H54 (cell line): ENCODE data around the gene SETDB2.
A peak's percentile ranks its signal among the peaks of the same experiment; 100 is the strongest.
"Not testable (repeated sequence)": the region's sequence is repeated elsewhere in the genome, so short reads cannot be mapped to it uniquely, and the experiment has no call there.

Experiments
- DNase-seq: peaks from one replicate; pipeline ENCODE4 v3.0.0; 2011; ENCODE audit warnings: low spot score, mixed read lengths; ENCODE audit not compliant: insufficient read length
- FAIRE-seq: peaks from 3 replicates; lab custom pipeline; 2011; peaks lifted over from hg19 to GRCh38; lab: Jason Lieb, UNC
- POLR2A ChIP-seq: IDR thresholded peaks from 2 replicates; pipeline ENCODE4 v1.6.1; 2011; ENCODE audit warnings: low read depth, mild to moderate bottlenecking, low read length

SETDB2 gene

DNA sequence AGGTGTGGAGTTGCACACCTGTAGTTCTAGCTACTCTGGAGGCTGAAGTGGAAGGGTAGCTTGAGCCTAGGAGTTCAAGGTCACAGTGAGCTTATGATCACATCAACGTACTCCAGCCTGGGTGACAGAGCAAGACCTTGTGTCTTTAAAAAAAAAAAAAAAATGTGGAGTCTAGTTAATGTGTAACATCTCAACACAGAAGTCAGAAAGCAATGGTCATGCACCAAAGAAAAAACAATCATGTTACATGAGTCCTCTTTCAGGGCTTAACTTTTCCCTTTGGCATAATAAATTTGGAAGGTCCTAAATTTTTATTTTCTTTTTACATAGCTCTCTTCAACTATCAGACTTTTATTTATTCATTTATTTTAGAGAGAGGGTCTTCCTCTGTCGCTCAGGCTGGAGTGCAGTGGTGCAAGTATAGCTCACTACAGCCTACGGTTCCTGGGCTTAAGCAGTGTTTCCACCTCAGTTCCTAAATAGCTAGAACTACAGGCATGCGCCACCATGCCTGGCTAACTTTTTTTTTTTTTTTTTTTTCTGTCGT is 22.3 kb downstream of the SETDB2 start:
- TF ChIP-seq POLR2A = no peak
- DNase-seq (no peak), FAIRE-seq (no peak)

DNA sequence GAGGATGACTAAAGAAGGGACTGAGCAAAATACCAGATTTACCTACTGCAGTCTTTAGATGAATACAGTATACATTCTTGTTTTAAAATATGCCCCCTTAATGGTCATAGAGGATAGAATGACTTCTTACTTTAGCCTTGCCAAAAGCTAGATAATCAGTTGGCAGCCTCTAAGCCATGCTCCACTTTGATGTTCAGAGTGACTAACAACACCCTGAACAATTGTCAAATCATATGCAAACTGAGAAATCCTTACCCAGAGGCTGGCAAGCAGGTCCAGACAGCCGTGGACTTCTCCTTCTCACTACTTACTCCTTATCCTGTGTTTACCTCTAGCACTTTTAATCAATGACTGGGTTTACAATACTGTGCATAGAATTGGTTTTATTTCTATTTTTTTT is 28.1 kb downstream of the SETDB2 start:
- TF ChIP-seq POLR2A = no peak
- FAIRE-seq (no peak), DNase-seq (no peak)

DNA sequence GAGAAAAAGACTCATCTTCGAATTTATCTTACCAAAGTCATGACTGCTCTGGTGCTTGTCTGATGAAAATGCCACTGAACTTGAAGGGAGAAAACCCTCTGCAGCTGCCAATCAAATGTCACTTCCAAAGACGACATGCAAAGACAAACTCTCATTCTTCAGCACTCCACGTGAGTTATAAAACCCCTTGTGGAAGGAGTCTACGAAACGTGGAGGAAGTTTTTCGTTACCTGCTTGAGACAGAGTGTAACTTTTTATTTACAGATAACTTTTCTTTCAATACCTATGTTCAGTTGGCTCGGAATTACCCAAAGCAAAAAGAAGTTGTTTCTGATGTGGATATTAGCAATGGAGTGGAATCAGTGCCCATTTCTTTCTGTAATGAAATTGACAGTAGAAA is 32.5 kb downstream of the SETDB2 start:
- FAIRE-seq = no peak
- DNase-seq = no peak
- TF ChIP-seq POLR2A = no peak

DNA sequence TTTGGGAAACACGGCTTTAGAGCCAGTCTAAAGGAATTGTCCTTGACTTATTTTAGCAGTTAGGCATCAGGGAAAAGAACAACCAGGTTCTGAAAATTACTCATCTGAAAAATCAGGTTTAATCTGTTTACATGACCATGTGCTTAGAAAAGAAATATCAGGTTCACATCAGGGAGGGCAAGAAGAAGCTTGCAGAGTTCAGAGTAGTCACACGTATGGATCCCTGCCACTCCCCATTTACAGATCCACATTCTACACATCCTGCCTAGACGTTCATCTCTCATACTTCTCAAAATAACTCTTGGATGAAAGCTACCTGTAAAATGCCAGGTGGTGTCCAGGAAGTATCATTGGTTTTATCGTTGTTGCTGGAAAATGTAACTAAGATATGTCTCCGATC is 37.7 kb downstream of the SETDB2 start:
- no peak for TF ChIP-seq POLR2A
- no peak for FAIRE-seq
- no peak for DNase-seq

DNA sequence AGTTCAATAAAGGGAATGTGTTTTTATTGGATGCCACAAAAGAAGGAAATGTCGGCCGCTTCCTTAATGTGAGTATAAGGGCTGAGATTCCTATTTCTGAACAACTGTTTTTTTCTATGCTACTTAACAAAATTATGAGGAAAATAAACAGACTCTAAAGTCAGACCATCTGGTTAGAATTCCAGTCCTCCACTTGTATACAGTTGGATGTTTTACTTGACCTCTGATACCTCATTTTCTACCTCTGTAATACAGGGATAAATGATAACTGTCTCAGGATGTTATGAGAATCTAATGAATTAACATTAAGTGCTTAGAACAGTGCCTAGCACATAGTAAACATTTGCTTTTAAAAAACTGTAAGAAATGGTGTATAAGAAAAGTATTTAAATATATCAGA is 44.5 kb downstream of the SETDB2 start:
- TF ChIP-seq POLR2A = no peak
- DNase-seq (no peak), FAIRE-seq (no peak)

DNA sequence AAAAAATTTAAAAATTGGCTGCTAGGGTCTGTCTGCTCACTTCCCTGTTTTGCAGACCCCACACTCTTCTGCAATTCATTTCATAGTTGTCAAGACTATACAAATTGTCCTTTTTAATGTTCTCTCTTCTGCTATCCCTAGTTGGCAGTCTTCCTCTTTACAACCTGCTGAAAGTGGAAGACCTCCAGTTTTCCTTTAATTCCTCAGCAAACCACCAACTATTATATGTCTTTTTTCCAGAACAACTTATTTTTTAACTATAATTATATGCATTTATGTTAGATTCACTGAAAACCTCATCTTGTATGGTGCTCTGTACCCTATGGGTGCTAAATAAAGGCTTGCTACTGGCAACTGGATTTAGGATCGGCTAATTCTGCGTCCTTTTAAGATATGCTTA is 50.6 kb downstream of the SETDB2 start:
- FAIRE-seq (no peak), DNase-seq (no peak)

DNA sequence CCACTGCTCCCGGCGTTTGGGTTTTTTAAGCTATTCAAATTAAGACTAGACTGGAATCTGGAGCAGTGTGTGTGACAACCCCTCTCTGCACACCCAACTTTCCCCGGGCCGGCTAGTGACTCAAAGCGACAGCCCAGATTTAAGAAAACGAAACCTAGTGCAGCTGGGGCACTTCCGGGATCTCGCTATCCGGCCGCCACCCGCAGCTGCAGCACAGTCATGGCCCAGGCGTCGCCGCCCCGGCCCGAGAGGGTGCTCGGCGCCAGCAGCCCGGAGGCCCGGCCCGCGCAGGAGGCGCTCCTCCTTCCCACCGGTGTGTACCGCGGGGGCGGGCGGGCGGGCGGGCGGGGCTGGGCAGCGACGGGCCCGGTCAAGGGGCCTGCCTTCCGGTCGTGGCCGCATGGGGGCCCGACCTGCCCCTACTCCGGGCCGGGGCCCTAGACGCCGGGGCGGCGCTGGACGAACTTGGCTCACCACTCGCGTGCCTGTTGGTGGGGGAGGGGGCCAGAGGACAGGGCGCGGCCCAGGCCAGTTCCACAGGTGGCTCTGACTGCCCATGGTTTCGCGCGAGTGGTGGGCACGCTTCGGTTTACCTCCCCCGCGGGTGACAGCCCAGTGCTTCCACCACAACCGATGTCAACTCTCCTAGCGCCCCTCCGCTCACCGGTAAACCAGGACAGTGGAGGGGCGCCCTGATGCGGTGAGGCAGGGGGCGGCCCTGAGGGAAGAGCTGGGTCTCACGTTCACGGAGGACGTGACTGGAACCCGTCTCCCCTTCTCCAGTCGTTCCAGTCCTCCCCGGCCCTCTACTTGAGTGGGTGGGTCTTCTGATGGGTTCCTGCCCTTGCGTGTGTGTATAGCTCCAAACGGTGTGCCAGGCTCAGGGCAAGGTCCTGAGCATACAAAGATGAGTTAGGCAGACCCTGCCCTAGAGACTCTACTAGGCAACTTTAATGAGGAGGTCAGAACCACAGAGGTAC is 52.0 kb downstream of the SETDB2 start, which contains the start of gene PHF11:
TSS of gene PHF11 (plus strand) at position 171 of the 980 bp plus-strand sequence. CDS start at position 220, 49 bp downstream.
- DNase-seq (peak; percentile 54), FAIRE-seq (no peak)
- peak; percentile 55 for TF ChIP-seq POLR2A

More for the DNA sequence above, 50.6 kb downstream of the SETDB2 start:
- TF ChIP-seq POLR2A = no peak

DNA sequence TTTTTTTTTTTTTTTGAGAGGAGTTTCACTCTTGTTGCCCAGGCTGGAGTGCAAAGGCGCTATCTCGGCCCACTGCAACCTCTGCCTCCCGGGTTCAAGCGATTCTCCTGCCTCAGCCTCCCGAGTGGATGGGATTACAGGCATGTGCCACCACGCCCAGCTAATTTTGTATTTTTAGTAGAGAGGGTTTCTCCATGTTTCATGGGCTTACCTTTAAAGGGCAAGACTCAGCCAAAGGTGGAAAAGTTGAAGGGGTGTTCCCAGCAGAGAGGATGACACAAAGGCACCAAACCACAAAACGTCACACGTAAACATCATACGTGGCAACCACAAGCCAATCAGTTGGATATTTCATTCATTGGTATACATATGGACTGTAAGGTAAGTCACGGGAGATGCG is 52.8 kb downstream of the SETDB2 start:
- not testable (repeated sequence) for DNase-seq

DNA sequence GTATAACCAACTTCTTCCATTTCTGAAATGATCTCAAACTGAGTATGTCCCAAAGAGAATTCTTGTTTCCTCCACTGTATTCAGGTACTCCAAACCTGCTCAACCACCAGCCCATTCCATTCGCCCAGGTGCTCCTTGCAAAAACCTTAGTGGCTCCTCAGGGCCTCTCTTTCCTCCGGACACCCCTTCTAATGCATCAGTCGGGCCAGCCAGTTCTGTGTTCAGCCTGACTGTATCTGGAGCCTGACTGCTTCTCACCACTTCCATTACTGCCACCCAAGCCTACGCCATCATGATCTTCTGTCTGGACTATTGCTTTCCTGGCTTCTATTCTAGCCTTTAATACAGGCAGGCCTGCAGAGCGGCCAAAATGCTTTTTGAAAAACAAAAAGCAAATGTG is 53.2 kb downstream of the SETDB2 start:
- no peak for DNase-seq
- FAIRE-seq = no peak

More for the DNA sequence above, 52.8 kb downstream of the SETDB2 start:
- FAIRE-seq = not testable (repeated sequence)

DNA sequence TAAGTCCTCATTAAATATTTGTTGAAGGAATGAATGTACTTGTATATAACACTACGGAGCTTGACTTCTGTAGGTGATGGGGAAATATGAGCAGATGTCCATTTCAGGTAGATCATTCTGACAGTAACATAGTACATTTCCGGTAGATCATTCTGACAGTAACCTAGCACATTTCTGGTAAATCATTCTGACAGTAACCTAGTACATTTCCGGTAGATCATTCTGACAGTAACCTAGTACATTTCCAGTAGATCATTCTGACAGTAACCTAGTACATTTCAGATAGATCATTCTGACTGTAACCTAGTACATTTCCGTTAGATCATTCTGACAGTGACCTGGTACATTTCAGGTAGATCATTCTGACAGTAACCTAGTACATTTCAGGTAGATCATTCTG is 54.1 kb downstream of the SETDB2 start:
- DNase-seq (no peak), FAIRE-seq (no peak)
- TF ChIP-seq POLR2A = no peak

More for the DNA sequence above, 53.2 kb downstream of the SETDB2 start:
- TF ChIP-seq POLR2A = no peak

DNA sequence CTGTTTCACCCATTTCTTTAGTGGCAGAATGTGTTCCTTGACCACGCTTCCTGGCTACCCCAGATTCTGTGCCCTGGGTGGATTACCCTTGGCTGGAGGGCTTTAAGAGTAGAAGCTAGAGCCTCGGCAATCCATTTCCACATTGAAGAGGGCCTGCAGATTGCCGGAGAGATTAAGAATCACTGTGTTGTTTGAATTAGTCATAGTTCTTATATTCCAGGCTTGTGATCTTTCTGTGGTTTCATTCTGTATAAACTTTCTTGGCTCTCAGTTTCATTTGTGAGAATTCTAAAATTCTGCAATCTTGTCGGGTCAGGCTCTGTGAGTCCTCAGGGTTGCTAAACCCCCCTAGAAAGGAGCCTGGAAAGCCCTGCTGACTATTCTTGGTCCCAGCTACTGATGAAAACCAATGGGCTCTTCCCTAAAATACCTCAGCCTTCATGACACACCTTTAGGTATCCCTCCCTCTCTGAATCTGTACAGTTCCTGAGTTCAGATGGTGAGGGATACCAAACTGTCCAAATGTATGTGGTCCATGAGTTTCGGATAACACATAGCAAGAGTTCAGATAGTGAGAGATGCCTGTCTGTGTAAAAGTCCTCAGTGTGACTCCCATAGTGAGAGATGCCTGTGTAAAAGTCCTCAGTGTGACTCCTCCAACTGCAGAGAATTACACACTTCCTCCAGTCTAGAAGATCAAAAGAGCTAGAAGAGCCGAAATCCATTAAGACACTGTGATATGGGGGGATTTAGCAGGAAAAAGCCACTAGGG is 56.0 kb downstream of the SETDB2 start:
- DNase-seq (peak; percentile 12), FAIRE-seq (no peak)
- no peak for TF ChIP-seq POLR2A

DNA sequence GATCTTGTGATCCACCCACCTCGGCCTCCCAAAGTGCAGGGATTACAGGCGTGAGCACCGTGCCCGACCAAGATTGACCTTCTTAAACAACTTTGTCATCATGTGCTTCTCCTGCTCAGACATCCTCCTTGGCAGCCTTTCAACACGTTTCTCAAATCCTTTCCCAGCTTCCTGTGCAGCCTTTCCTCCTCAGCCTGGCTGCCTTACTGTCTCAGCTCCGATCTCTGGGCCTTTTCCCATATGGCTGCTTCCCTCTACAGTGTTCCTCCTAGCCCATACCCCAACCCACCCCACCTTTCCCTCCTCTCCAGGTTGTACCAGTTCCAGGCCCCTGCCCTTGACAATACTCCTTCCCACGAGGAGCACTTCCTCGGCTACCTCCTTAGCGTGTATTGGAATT is 58.9 kb downstream of the SETDB2 start:
- no peak for FAIRE-seq
- no peak for TF ChIP-seq POLR2A
- DNase-seq = no peak

DNA sequence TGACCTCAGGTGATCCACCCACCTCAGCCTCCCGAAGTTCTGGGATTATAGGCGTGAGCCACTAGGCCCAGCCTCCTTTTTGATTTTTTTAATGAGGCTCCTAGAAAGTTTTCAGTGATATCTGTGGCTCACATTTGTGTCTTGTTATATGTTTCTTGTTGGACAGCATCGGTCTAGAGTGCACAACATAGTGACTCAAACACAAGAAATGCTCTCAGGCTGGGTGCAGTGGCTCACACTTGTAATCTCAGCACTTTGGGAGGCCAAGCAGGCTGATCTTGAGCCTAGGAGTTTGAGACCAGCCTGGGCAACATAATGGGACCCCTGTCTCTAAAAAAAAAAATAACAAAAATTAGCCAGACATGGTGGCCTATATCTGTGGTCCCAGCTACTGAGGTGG is 59.9 kb downstream of the SETDB2 start:
- FAIRE-seq (no peak), DNase-seq (no peak)
- no peak for TF ChIP-seq POLR2A

DNA sequence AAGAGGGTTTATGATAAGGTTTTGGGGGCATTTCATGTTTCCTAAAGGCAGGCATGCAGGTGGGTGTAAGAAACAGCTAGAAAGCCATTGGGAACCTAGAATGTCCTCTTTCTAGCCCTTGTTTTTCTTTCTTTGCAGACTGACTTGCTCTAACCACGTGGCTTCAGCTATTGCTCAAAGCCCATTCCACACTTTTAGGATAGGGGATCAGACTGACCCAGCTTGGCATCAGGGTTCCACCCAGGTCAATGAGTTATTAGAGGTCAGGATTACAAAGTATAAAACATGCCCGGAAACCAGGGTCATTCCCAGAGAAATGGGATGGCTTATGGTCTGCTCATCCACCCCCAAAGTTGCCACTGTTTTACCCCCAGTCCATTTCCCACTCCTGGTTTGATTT is 68.5 kb downstream of the SETDB2 start:
- TF ChIP-seq POLR2A = no peak
- FAIRE-seq (no peak), DNase-seq (no peak)
